HepG2 (cell line): ENCODE measurements around the gene SIGLEC10. TPM values are rescaled to one million over a fixed set of nuclear protein-coding genes. Genes with fewer than 3 reads are reported as not detected.

Experiments used
- AFF4 ChIP-seq: sonication (generic); formaldehyde crosslinking; IDR thresholded peaks from 2 replicates; pipeline ENCODE4 v1.4.0; 2020; ENCODE audit warnings: missing genetic modification reagents
- ATF7-NPFF ChIP-seq: sonication (generic); formaldehyde crosslinking; IDR thresholded peaks from 2 replicates; pipeline ENCODE4 v1.8.1; 2023; ENCODE audit warnings: mild to moderate bottlenecking, low read depth, missing genetic modification reagents, moderate library complexity
- CBFB ChIP-seq: sonication (generic); formaldehyde crosslinking; IDR thresholded peaks from 2 replicates; pipeline ENCODE4 v1.4.0; 2020; ENCODE audit warnings: missing genetic modification reagents
- CREB3 ChIP-seq: sonication (generic); formaldehyde crosslinking; IDR thresholded peaks from 2 replicates; pipeline ENCODE4 v1.5.0; 2020; ENCODE audit warnings: missing genetic modification reagents
- FLYWCH1 ChIP-seq: sonication (generic); formaldehyde crosslinking; IDR thresholded peaks from 2 replicates; pipeline ENCODE4 v1.8.1; 2023; ENCODE audit warnings: mild to moderate bottlenecking, missing genetic modification reagents
- FOXO4 ChIP-seq: sonication (generic); formaldehyde crosslinking; conservative IDR thresholded peaks from 2 replicates; pipeline ENCODE4 v1.8.1; 2023; ENCODE audit warnings: missing genetic modification reagents
- GATAD1 ChIP-seq: IDR thresholded peaks from 2 replicates; pipeline ENCODE4 v1.6.1; 2016; ENCODE audit warnings: missing genetic modification reagents, missing compliant biosample characterization
- HINFP ChIP-seq: sonication (generic); formaldehyde crosslinking; IDR thresholded peaks from 2 replicates; pipeline ENCODE4 v1.4.0; 2020; ENCODE audit warnings: low read depth, mild to moderate bottlenecking, missing genetic modification reagents
- NFE2 ChIP-seq: sonication (generic); formaldehyde crosslinking; IDR thresholded peaks from 2 replicates; pipeline ENCODE4 v1.4.0; 2020; ENCODE audit warnings: missing genetic modification reagents
- NFYC ChIP-seq: IDR thresholded peaks from 2 replicates; pipeline ENCODE4 v1.6.1; 2016; ENCODE audit warnings: missing genetic modification reagents, missing compliant biosample characterization
- PAWR ChIP-seq: sonication (generic); formaldehyde crosslinking; IDR thresholded peaks from 2 replicates; pipeline ENCODE4 v1.4.0; 2020; ENCODE audit warnings: missing genetic modification reagents, mild to moderate bottlenecking, borderline replicate concordance
- SIN3B ChIP-seq: fragments of 150-350 bp; IDR thresholded peaks from 2 replicates; pipeline ENCODE4 v1.6.1; 2014; ENCODE audit warnings: low read length
- SKI ChIP-seq: fragments of 450-650 bp; IDR thresholded peaks from one replicate; pipeline ENCODE4 v1.6.1; 2018; ENCODE audit warnings: mild to moderate bottlenecking; ENCODE audit not compliant: partially characterized antibody
- SNRNP70 ChIP-seq: fragments of 200-400 bp; formaldehyde crosslinking; IDR thresholded peaks from 2 replicates; pipeline ENCODE4 v1.6.1; 2017; ENCODE audit warnings: mild to moderate bottlenecking, low read depth, low read length, moderate library complexity
- SP5 ChIP-seq: IDR thresholded peaks from 2 replicates; pipeline ENCODE4 v1.6.1; 2016; ENCODE audit warnings: low read depth, borderline replicate concordance
- TCF12 ChIP-seq, 2 experiments: fragments of 450-650 bp in 1 of 2; sonication (generic) in 1 of 2; formaldehyde crosslinking in 1 of 2; IDR thresholded peaks; 2 replicates each; pipeline versions ENCODE4 v1.6.1 to v1.8.0; 2017 to 2022; ENCODE audit warnings: antibody characterized with exemption in 1 of 2, mild to moderate bottlenecking in 1 of 2, missing genetic modification reagents in 1 of 2, moderate library complexity in 1 of 2
- TOPORS ChIP-seq: sonication (generic); formaldehyde crosslinking; IDR thresholded peaks from 2 replicates; pipeline ENCODE4 v1.8.0; 2023; ENCODE audit warnings: mild to moderate bottlenecking, missing genetic modification reagents
- TSC22D2 ChIP-seq: sonication (generic); formaldehyde crosslinking; IDR thresholded peaks from 2 replicates; pipeline ENCODE4 v1.5.1; 2020; ENCODE audit warnings: missing genetic modification reagents, mild to moderate bottlenecking, borderline replicate concordance
- ZFYVE20 ChIP-seq: sonication (generic); formaldehyde crosslinking; IDR thresholded peaks from 2 replicates; pipeline ENCODE4 v1.8.0; 2023; ENCODE audit warnings: low read depth, mild to moderate bottlenecking, moderate library complexity, missing genetic modification reagents, borderline replicate concordance
- ZNF30 ChIP-seq: sonication (generic); formaldehyde crosslinking; IDR thresholded peaks from 2 replicates; pipeline ENCODE4 v1.5.0; 2020; ENCODE audit warnings: mild to moderate bottlenecking, missing genetic modification reagents
- ZNF33B ChIP-seq: sonication (generic); formaldehyde crosslinking; IDR thresholded peaks from 2 replicates; pipeline ENCODE4 v1.5.1; 2020; ENCODE audit warnings: mild to moderate bottlenecking, missing genetic modification reagents
- ZNF549 ChIP-seq: sonication (generic); formaldehyde crosslinking; IDR thresholded peaks from 2 replicates; pipeline ENCODE4 v1.5.0; 2020; ENCODE audit warnings: missing genetic modification reagents
- polyA plus RNA-seq, 8 experiments: library from polyadenylated mRNA; depleted of rRNA in 3 of 8; stranded (reverse) in 7 of 8; unstranded in 1 of 8; fragments of >200 nt; fragmentation: Illumina TruSeq in 4 of 8; extraction: Trizol in 4 of 8; gene quantifications; 2 replicates each; pipeline versions ENCODE4 v1.2.1 to v1.2.3, GENCODE V29; 2011 to 2016; ENCODE audit warnings: low read depth in 4 of 8, missing spikeins in 1 of 8, mixed read lengths in 1 of 8; ENCODE audit not compliant: insufficient read depth in 1 of 8
- total RNA-seq, 5 experiments: library from RNA; depleted of rRNA; stranded (reverse); fragments of >200 nt; fragmentation: Illumina TruSeq; extraction: Trizol; gene quantifications; 2 replicates each; pipeline ENCODE4 v1.2.3, GENCODE V29; 2016; ENCODE audit warnings: low read depth in 1 of 5

Gene SIGLEC10
- total and polyA plus RNA-seq, 2 of the 13 experiments (the other 11 are each of a cell fraction or from before 2014, with no cell fraction given), result not detected

- no peak for TF ChIP-seq FOXO4 (CRISPR knock-in tag)
- TF ChIP-seq CREB3 (CRISPR knock-in tag), result no peak
- no peak; the same call in 1 of the 2 replicates for TF ChIP-seq ZNF33B (CRISPR knock-in tag)
- peak; percentile 76; the same call in 1 of the 2 replicates for TF ChIP-seq ATF7-NPFF (CRISPR knock-in tag)
- TF ChIP-seq NFYC (CRISPR knock-in tag), result peak; percentile 83
- no peak for TF ChIP-seq PAWR (CRISPR knock-in tag)
- TF ChIP-seq TCF12 (IDR thresholded peaks at IDR 0.05), result no peak
- TF ChIP-seq TCF12 (CRISPR knock-in tag; IDR thresholded peaks at IDR 0.05), result no peak
- no peak for TF ChIP-seq FLYWCH1 (CRISPR knock-in tag)
- no peak for TF ChIP-seq CBFB (CRISPR knock-in tag)
- TF ChIP-seq TSC22D2, result no peak
- peak; percentile 19; the same call in 1 of the 2 replicates for TF ChIP-seq GATAD1 (CRISPR knock-in tag)
- TF ChIP-seq SP5, result peak; percentile 12; the same call in 1 of the 2 replicates
- TF ChIP-seq SNRNP70, result no peak
- TF ChIP-seq HINFP, result no peak
- TF ChIP-seq ZFYVE20, result 0 out of 2 replicates have a peak, but pooled peaks have one; percentile 26
- TF ChIP-seq TOPORS (CRISPR knock-in tag), result no peak; the same call in none of the 2 replicates
- no peak for TF ChIP-seq NFE2 (CRISPR knock-in tag)
- no peak for TF ChIP-seq SIN3B
- 0 out of 2 replicates have a peak, but pooled peaks have one; percentile 9 for TF ChIP-seq ZNF30 (CRISPR knock-in tag)
- TF ChIP-seq ZNF549 (CRISPR knock-in tag), result no peak
- TF ChIP-seq AFF4 (CRISPR knock-in tag), result peak; percentile 56
- no peak for TF ChIP-seq SKI
Measured at GRCh38 chr19:51366389-51367254, 50.8 kb downstream of the SIGLEC10 start (continued).
